ENCODE measurements around the gene ACTA1. TPM values are rescaled to one million over a fixed set of nuclear protein-coding genes. Genes with fewer than 3 reads are reported as not detected.

ACTA1 gene
- total and polyA plus RNA-seq, 9 of the 15 experiments (the other 6 are each of a cell fraction or from before 2014, with no cell fraction given): 0.07 to 0.36 TPM; not detected in 7

- TF ChIP-seq HMBOX1 (IDR thresholded peaks at IDR 0.05): no peak
- TF ChIP-seq KAT8 (IDR thresholded peaks at IDR 0.05; ENCODE audit: low read depth): no peak
- no peak for TF ChIP-seq CBX2 (IDR thresholded peaks at IDR 0.05; ENCODE audit: insufficient read depth, low read length, poor library complexity, severe bottlenecking)
Observed at GRCh38 chr1:229427572-229427971, 6.3 kb downstream of the ACTA1 start (continued).

GRCh38 chr1:229425564-229426159, 8.2 kb downstream of the ACTA1 start:
- TF ChIP-seq PATZ1 (CRISPR knock-in tag; IDR thresholded peaks at IDR 0.05; ENCODE audit: borderline replicate concordance): no peak
- no peak for TF ChIP-seq PHF8 (IDR thresholded peaks at IDR 0.05; ENCODE audit: borderline replicate concordance, low read length)
- no peak for TF ChIP-seq ZNF143 (CRISPR knock-in tag; IDR thresholded peaks at IDR 0.05)
- TF ChIP-seq PHB2 (IDR thresholded peaks at IDR 0.05; ENCODE audit: low read depth): no peak
- peak; percentile 61; the same call in 1 of the 2 replicates for TF ChIP-seq ZNF263 (CRISPR knock-in tag; IDR thresholded peaks at IDR 0.05; ENCODE audit: borderline replicate concordance)
- no peak for TF ChIP-seq GATAD2B (IDR thresholded peaks at IDR 0.05; ENCODE audit: borderline replicate concordance)
- Histone ChIP-seq H3K27me3 (ENCODE audit: control insufficient read depth in 2 of 2, insufficient read depth in 2 of 2, low read length in 2 of 2) (peaks cover 19 to 26% of the 10 kb centered on the region in 2 experiments), H3K4me3 (no peak overlapping the region), H3K27ac (ENCODE audit: extremely low read depth, low read depth, low read length) (no peak overlapping the region), H2AFZ (ENCODE audit: low read depth, low read length) (no peak overlapping the region), H3K36me3 (ENCODE audit: control insufficient read depth, insufficient read depth, low read length) (no peaks in the 10 kb centered on the region), H3K79me2 (ENCODE audit: control insufficient read depth, insufficient read depth, low read length) (no peaks in the 10 kb centered on the region), H3K9me3 (replicated peaks; ENCODE audit: control insufficient read depth, insufficient read depth, low read depth, low read length) (peaks cover 3% of the 10 kb centered on the region), H3K4me2 (ENCODE audit: insufficient read depth, low read length) (no peak overlapping the region), H3K9ac (ENCODE audit: insufficient read depth in 1 of 2, low read depth in 2 of 2, low read length in 2 of 2) (no peak overlapping the region), H4K20me1 (replicated peaks; ENCODE audit: control insufficient read depth, insufficient read depth, low read length) (0 out of 2 replicates have a peak, but pooled peaks cover 2% of the 10 kb centered on the region), H3K9me1 (ENCODE audit: control insufficient read depth, insufficient read depth, low read length) (no peaks in the 10 kb centered on the region), H3K4me1 (replicated peaks in 1 of 2; ENCODE audit: control insufficient read depth in 2 of 2, insufficient read depth in 2 of 2, low read length in 2 of 2) (peaks cover 0 to 2% of the 10 kb centered on the region in 2 experiments; a peak in 3 of 5 replicates)
- FAIRE-seq (no peak), DNase-seq (ENCODE audit: extremely low read depth in 1 of 4, low spot score in 3 of 4) (no peak), ATAC-seq (no peak)
- ChIA-PET CTCF (ENCODE audit: low intra/inter-chr PET ratio) (no interaction called here), POLR2A (interaction anchor here (0.8 to 1.1 kb wide), 2 partner anchors 19 to 43 kb away, joined by 3 read pairs; no protein-coding TSS in a partner anchor)
- in situ Hi-C loops (cut with MboI) (no loop called here), intact Hi-C loops (cut with micrococcal nuclease) (no loop called here)
- no TSS peak for BruUV-seq (replicated peaks)
- WGBS (ENCODE audit: insufficient coverage, low coverage, missing lambda C conversion rate): 0% methylated on average over 2 of the region's 2 CpGs

Data from K562 (cell line).